HG02884 (cell line): ENCODE data around the gene SH3BP2.

Experiments used
- ATAC-seq: cut with Tn5 transposase; IDR thresholded peaks from one replicate; pipeline ENCODE4 v1.9.1; 2021; ENCODE audit warnings: mild to moderate bottlenecking, moderate library complexity; ENCODE audit not compliant: unreplicated experiment

SH3BP2 gene

GRCh38 chr4:2868877-2869487, 76.1 kb downstream of the SH3BP2 start:
- ATAC-seq: no peak

GRCh38 chr4:2869659-2870058, 76.8 kb downstream of the SH3BP2 start:
- no peak for ATAC-seq

GRCh38 chr4:2870082-2870481, 77.2 kb downstream of the SH3BP2 start:
- ATAC-seq: no peak

GRCh38 chr4:2871466-2871865, 78.6 kb downstream of the SH3BP2 start:
- ATAC-seq: no peak

- no peak for ATAC-seq
These were observed 79.0 kb downstream of the SH3BP2 start for GRCh38 chr4:2871911-2872310.

- no peak for ATAC-seq
These were observed 80.4 kb downstream of the SH3BP2 start for GRCh38 chr4:2873329-2873728.

GRCh38 chr4:2874861-2875260, 82.0 kb downstream of the SH3BP2 start:
- no peak for ATAC-seq

GRCh38 chr4:2875556-2875955, 82.7 kb downstream of the SH3BP2 start:
- no peak for ATAC-seq

GRCh38 chr4:2878346-2878745, 85.5 kb downstream of the SH3BP2 start:
- ATAC-seq: no peak

- no peak for ATAC-seq
These were observed 86.1 kb downstream of the SH3BP2 start for GRCh38 chr4:2879026-2879425.

- ATAC-seq: no peak
These were observed 88.5 kb downstream of the SH3BP2 start for GRCh38 chr4:2881431-2881830.

GRCh38 chr4:2882341-2882740, 89.5 kb downstream of the SH3BP2 start:
- ATAC-seq: no peak

- ATAC-seq: no peak
These were observed 93.3 kb downstream of the SH3BP2 start for GRCh38 chr4:2886161-2886560.

- no peak for ATAC-seq
These were observed 93.7 kb downstream of the SH3BP2 start for GRCh38 chr4:2886622-2887021.

- no peak for ATAC-seq
These were observed 94.5 kb downstream of the SH3BP2 start for GRCh38 chr4:2887343-2887742.

- no peak for ATAC-seq
These were observed 96.0 kb downstream of the SH3BP2 start for GRCh38 chr4:2888886-2889285.
